BJ (cell line): ENCODE results near the gene PTPN20. TPM values are rescaled to one million over a fixed set of nuclear protein-coding genes. Genes with fewer than 3 reads are reported as not detected.
"Not testable (repeated sequence)": the region's sequence is repeated elsewhere in the genome, so short reads cannot be mapped to it uniquely, and the experiment has no call there.

ENCODE experiments used
- CTCF ChIA-PET: fragments of 350-600 bp; formaldehyde crosslinking; extraction: SDS; loops from one replicate; lab custom pipeline; 2021; ENCODE audit warnings: antibody characterized with exemption, inconsistent platforms; lab: Yijun Ruan, JAX
- POLR2A ChIA-PET: fragments of 300-600 bp; sonication (Branson Sonifier 250); formaldehyde crosslinking; extraction: SDS; loops from one replicate; lab custom pipeline; 2021; ENCODE audit warnings: antibody characterized with exemption; lab: Charles Lee
- DNase-seq: peaks from one replicate; pipeline ENCODE4 v3.0.0-alpha.2; 2011; ENCODE audit warnings: low read depth
- H3K27me3 ChIP-seq: 2 replicates; pipeline ENCODE4 v1.6.0; 2011; ENCODE audit warnings: low read length; ENCODE audit not compliant: control insufficient read depth, insufficient read depth
- H3K36me3 ChIP-seq: 2 replicates; pipeline ENCODE4 v1.5.1; 2011; ENCODE audit warnings: low read length; ENCODE audit not compliant: control insufficient read depth, insufficient read depth
- H3K4me3 ChIP-seq: 2 replicates; pipeline ENCODE4 v1.5.1; 2011; ENCODE audit warnings: low read depth, mild to moderate bottlenecking, control low read depth, low read length
- polyA minus RNA-seq: library from RNA; depleted of rRNA, polyadenylated mRNA; stranded (reverse); fragments of >200 nt; gene quantifications from 2 replicates; pipeline ENCODE4 v1.2.3, GENCODE V29; 2011; rRNA and poly(A)+ RNA removed
- polyA plus RNA-seq: library from polyadenylated mRNA; depleted of rRNA; stranded (reverse); fragments of >200 nt; gene quantifications from 2 replicates; pipeline ENCODE4 v1.2.3, GENCODE V29; 2011; rRNA removed

Gene PTPN20, protein sequence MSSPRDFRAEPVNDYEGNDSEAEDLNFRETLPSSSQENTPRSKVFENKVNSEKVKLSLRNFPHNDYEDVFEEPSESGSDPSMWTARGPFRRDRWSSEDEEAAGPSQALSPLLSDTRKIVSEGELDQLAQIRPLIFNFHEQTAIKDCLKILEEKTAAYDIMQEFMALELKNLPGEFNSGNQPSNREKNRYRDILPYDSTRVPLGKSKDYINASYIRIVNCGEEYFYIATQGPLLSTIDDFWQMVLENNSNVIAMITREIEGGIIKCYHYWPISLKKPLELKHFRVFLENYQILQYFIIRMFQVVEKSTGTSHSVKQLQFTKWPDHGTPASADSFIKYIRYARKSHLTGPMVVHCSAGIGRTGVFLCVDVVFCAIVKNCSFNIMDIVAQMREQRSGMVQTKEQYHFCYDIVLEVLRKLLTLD
- polyA plus RNA-seq: 0.04 TPM in 1 of 2 replicates, not detected in the other
- polyA minus RNA-seq: 0.62 TPM in 1 of 2 replicates, not detected in the other

DNA sequence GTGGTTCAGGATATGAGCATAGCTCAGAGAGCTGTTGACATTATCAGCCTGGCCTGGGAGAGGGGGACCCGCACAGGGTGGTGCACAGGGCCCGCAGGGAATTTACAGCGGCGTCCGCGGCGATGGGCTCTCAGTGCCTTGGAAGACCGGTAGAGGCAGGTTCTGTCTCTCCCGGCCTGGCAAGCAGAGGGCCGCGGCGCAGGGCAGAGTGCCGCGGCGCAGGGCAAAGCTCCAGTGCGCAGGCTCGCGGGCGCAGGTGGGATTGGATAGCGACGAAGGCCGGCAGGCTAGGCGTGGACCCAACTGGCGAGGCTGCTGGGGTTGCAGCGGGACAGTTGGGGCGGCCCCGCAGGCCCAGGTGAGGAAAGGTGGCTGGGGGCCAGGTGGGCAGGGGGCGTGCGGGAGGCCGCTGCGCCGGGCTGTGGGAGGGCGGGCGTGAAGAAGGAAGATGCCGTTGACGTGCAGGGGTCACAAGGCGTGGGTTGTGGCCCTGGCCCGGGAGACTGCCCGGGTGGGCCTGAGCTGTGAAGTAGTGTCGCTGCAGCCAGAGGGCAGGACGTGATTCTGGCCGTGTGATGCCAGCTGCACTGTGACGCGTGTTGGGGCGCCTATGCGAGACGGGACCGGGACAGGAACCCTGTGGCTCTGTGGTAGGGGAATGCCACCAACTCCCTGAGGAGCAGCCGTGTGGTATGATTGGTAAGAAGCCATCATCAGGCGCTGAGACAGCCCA is at the start of gene PTPN20:
TSS of gene PTPN20 (plus strand) at position 285 of the 733 bp plus-strand sequence. CDS start 21,072 bp downstream, outside the sequence.
- POLR2A ChIA-PET, H3K36me3 ChIP-seq, CTCF ChIA-PET, H3K4me3 ChIP-seq, H3K27me3 ChIP-seq, DNase-seq: not testable (repeated sequence)

DNA sequence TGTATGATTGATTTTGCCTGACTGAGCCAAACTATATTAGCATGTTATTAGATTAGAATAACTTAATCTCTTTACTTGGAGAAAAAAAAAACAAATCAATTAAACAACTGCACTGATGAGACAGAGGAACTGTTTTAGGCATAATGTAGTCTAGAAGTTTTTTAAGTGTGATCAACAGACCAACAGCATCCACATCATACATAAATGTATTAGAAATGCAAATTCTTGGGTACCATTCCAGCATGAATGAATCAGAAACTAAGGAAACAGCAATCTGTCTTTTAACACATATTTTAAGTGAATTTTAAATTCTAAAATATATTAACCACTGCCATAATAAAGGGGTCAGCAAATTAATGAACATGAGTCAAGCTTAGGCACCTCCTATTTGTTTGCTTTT is 41.5 kb upstream of the PTPN20 start:
- H3K27me3 ChIP-seq, H3K4me3 ChIP-seq, POLR2A ChIA-PET, DNase-seq, CTCF ChIA-PET, H3K36me3 ChIP-seq: not testable (repeated sequence)

DNA sequence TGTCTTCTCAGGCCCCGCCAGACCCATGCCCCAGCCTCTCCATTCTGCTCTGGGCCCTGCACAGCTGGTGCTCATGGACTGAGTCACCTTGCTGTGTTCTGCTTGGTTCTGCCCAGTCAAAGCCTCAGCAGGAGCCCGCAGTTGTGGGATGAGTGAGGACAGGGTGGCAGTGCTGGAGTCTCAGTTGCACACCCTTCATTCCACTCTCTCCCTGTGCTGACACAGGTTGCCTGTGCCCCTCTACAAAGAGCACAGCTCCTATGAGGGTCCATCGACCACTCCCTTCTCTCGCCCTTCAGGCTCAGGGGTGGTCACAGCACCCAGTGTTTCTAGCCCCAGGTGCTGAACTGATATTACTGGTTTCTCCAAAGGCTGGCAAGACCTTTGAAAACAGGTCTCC is 39.6 kb upstream of the PTPN20 start:
- H3K36me3 ChIP-seq, H3K27me3 ChIP-seq, H3K4me3 ChIP-seq, CTCF ChIA-PET, POLR2A ChIA-PET, DNase-seq: not testable (repeated sequence)

DNA sequence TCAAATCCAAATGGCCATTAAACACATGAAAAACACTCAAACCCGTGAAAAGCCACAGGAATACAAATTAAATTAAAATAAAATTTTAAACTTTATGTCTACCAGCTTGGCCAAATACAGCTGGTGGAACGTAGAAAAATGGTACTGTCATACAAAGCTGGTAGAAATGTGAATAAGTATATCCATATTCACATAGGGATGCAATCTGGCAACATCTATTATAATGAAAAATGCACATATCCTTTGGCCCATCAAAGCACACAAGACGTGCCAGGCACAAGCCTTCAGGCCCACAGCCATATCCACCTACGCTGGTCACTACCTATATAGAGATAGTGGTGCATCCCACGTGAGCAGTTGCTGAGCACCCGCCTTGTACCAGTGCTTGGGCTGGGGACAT is 35.9 kb upstream of the PTPN20 start:
- DNase-seq, H3K27me3 ChIP-seq, H3K4me3 ChIP-seq, H3K36me3 ChIP-seq, POLR2A ChIA-PET, CTCF ChIA-PET: not testable (repeated sequence)

DNA sequence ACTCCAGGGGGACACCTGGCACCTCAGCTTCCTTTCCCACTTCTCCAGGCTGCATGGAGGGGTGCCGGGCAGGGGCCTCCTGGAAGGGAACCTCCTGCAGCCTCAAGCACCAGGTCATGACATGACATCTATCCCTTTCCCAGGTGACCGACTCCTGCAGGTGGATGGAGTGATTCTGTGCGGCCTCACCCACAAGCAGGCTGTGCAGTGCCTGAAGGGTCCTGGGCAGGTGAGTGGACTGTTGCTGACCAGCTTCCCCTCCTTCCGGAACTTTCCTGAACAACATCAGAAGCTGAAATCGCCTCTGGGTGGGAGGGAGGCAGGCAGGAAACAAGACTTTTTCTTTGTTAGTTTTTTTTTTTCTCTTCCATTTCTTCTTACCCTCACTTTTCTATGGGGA is 34.5 kb upstream of the PTPN20 start:
- DNase-seq, POLR2A ChIA-PET, H3K4me3 ChIP-seq, CTCF ChIA-PET, H3K36me3 ChIP-seq, H3K27me3 ChIP-seq: not testable (repeated sequence)

DNA sequence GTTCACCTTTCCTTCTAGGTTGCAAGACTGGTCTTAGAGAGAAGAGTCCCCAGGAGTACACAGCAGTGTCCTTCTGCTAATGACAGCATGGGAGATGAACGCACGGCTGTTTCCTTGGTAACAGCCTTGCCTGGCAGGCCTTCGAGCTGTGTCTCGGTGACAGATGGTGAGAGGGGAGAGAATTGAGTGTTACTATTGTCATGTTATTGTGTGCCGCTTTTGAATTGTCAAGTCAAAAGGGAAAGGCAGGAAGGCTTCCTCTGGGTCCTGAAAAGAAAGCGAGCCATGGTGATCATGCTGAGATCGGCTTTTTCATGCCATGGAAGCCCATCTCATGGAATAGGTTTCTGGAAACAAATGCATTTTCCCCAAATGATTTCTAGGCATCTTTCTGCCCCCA is 32.5 kb upstream of the PTPN20 start:
- DNase-seq, H3K36me3 ChIP-seq, H3K4me3 ChIP-seq, CTCF ChIA-PET, H3K27me3 ChIP-seq, POLR2A ChIA-PET: not testable (repeated sequence)

DNA sequence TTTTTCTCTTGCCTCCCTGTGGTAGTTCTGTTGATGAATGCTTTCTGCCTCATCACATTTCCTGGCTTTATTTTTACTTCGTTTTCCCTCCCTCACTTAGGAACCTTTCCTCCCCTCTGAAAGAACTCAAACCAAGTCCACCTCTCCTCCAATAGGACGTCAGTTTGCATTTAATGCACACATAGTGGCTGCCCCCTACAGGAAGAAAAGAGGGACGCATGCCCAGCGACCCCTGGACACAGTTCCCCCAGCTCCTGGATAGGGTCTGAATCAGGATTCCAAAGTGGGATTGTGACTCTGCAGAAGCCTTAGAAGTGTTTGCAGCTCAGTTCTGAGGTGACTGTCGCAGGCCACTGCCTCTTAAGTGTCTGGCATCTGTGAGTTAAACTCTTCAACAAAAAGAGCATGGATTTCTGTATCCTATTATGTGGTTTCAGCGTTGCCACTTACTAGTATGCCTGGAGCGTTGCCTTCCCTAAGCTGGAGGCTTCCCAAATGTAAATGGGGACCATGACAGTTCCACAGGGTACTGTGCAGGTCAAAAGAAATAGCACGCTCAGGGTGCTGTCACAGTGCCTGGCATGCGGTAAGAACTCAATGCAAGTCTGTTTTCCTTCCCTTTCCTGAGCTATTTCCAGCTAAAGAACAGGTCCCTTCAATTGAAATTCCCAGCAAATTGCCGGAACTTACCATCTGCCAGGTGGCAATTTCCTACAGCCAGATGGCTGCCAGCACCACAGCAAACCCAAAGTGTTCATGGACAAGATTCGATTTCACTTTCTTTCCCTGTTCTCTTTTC is 20.2 kb upstream of the PTPN20 start:
- DNase-seq, H3K36me3 ChIP-seq, H3K27me3 ChIP-seq, CTCF ChIA-PET, POLR2A ChIA-PET, H3K4me3 ChIP-seq: not testable (repeated sequence)

DNA sequence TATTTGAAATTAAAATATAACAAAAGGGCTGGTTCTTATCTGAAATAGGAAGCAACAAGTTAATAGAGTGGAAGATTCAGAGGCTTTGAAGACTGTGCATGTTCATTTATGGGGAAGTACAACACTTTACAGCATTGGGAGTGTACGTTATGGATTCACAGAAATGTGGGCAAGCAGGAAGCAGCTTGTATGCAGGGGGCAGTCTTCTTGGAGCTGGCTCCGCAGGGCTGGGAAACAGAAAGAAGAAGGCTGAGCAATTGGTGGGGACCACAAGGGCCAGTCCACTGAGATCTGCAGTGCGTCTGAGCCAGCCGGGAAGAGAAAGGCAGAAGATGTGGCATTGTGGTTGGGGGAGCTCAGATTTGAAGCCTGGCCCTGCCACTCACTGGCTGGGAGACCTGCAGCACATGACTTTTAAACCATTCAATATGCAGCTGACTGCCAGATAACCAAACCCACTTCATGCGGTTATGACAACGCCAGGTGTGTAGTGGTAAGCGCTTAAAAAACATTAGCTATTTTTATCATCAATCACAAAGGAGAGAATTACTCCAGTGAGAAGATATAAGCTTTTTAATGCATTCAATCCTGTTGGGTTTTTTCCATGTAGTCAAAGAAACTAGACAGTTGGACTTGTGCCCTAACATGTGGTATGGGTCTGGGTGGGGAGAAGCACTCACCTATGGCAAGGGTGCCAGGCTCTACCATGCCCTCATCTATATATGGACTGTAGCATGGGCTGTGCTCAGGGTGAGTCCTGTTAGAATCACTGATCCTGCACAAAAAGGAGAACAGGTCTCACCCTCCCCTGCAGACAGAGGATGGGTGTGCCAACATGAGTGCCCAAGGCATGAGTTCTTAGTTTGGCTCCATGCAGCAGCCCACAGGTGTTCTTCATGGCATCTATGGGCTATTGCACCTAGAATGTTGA is 14.2 kb upstream of the PTPN20 start:
- DNase-seq, H3K36me3 ChIP-seq, POLR2A ChIA-PET, CTCF ChIA-PET, H3K4me3 ChIP-seq, H3K27me3 ChIP-seq: not testable (repeated sequence)

DNA sequence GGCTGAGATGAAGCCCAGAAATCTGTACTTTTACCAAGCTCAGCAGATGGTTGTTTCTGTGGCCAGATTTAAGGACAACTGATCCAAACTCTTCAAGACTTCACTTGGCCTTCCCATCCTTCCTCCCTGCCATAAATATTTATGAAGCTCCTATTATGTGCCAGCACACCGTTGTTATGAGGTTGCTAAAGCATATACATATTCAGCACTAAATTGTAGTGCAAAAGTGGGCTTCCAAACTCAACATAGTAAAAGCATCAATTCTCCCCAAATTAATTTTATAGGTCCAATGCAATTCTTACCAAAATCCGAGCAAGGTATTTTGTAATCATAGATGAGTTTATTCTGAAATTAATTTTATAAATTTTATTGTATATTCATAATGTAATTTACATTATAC is 10.0 kb upstream of the PTPN20 start:
- H3K4me3 ChIP-seq, DNase-seq, POLR2A ChIA-PET, H3K27me3 ChIP-seq, CTCF ChIA-PET, H3K36me3 ChIP-seq: not testable (repeated sequence)

DNA sequence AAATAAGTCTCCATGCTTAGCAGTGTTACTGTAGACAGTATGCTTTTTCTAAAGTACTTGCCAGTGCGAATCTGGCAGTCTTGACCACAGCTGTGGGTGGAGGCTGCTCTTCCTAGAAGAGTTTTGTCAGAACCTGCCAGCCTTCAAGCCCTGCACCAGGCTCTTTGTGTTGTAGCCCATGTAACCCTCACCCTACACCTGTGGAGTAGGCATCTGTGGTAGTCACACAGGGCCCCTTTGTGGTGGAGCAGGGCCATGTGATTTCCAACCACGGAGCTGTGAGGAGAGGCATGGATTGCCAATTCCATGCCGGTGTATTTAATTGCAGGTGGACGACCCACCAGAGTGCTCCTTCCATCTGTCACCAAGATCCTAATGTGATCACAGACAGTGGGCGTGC is 7.4 kb upstream of the PTPN20 start:
- DNase-seq, H3K4me3 ChIP-seq, POLR2A ChIA-PET, H3K27me3 ChIP-seq, CTCF ChIA-PET, H3K36me3 ChIP-seq: not testable (repeated sequence)

DNA sequence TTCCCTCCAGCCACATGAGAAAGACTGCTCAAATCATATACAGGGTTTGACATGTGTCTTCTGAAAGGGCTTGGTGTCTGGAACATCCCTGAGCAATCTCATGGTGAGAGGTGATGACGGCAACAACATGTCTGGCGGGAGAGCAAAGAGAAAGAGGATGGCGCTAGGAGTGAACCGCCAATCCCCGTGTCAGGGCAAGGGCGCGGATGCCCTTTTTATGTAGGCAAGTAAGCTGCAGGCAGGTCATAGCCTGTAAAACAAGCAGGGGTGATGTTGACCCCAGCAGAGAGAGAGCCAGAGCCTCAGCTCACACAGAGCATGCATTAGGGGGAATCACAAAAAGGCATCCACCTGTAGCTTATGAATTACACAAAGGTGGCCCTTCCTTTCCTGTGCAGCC is 4.9 kb upstream of the PTPN20 start:
- CTCF ChIA-PET, POLR2A ChIA-PET, DNase-seq: not testable (repeated sequence)

More for the DNA sequence above, 4.9 kb upstream of the PTPN20 start:
- H3K27me3 ChIP-seq, H3K36me3 ChIP-seq, H3K4me3 ChIP-seq: not testable (repeated sequence)
